Hematopoietic multipotent progenitor cell treated with erythropoietin and hydrocortisone succinate and interleukin-3 and kit ligand, for 4 days (in vitro differentiated cells): ENCODE measurements around the gene TASP1.
"Not testable (repeated sequence)": the region's sequence is repeated elsewhere in the genome, so short reads cannot be mapped to it uniquely, and the experiment has no call there.

Experiments
- DNase-seq: peaks from one replicate; pipeline ENCODE4 v3.0.0-alpha.2; 2015

The TASP1 gene

DNA sequence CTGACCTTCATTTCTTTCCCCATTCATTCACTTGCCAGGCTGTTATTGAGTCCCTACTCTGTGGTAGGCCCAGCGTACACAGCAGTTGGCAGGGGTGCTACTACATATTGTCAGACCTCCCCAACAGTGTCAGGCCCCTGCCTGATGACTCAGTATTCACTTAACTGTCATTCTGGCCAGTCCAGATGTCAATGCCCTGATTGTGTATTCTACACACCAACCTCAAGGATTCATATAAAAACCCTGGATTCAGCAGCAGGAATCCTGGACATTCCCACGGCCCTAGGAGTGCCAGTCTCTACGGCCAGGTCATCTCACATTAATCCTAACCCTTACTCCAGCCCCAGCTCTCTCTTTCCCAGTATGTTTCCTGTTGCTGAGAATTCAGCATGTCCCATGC lies 151.5 kb downstream of the TASP1 start:
- no peak for DNase-seq

DNA sequence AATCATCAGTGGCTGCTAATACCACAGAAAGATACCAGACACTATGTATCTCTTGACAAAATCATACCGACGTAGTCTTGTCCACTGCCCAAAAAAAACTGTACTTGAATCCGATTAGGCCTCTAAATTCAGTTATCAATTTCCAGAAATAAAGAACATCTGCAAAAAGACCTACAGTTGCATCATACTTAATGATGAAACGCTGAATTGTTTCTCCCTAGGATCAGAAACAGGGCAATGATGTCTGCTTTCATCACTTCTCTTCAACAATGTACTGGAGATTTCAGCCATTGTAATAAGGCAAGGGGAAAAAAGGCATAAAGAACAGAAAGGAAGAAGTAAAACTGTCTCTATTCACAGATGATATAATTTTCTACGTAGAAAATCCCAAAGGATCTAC lies 152.0 kb downstream of the TASP1 start:
- no peak for DNase-seq

DNA sequence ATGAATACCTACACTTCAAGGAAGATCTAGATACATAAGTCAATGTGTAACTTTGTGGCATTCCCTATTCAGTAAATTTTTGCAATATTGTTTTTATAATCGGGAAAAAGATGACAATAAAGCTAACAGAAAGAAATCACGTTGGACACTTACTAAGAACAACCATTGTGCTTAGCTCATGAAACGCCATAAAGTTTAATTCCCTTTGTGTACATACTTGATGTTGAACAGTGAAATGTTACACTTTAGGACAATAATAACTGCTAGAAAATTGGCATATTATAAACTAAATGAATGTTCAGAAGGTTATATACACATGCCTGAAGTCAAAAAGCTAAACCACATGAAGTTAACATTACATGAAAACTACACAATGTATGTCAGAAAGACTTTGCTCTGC lies 153.2 kb downstream of the TASP1 start:
- no peak for DNase-seq

DNA sequence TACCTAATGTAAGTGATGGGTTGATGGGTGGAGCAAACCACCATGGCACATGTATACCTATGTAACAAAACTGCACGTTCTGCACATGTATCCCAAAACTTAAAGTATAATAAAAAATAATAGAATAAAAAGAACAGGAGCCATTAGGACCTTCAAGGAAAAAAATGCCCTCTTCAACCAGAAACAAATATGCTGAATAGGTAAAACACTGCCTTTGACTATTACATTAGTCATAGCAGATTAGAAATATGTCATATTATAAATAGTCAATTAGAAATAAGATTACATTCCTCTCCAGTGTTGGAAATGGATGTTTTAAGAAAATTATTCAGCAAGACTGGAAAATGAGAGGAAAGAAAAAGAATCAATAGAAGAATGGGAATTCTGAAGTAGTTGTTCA lies 153.7 kb downstream of the TASP1 start:
- not testable (repeated sequence) for DNase-seq

DNA sequence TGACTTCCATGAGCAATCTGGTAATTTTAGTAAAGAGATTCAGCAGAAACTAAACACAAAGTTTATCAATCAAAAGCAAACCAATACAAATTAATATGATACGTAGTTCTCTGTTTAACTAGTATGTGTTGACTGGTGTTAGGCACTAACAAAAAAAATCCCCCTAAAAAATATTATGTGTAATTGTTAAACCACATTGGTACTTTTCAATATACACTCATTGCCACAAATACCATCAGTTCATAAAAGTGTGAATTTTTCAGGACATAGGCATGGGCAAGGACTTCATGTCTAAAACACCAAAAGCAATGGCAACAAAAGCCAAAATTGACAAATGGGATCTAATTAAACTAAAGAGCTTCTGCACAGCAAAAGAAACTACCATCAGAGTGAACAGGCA lies 155.3 kb downstream of the TASP1 start:
- not testable (repeated sequence) for DNase-seq

DNA sequence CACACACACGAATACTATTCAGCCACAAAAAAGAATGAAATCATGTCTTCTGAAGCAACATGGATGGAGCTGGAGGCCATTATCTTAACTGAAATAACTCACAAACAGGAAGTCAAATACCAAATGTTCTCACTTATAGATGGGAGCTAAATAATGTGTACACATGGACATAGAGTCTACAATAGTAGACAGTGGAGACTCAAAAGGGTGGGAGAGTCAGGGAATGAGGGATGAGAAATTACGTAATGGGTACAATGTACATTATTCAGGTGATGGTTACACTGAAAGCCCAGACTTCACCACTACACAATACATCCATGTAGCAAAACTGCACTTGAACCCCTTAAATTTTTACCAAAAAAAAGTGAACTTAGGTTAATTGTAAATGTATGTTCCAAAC lies 160.4 kb downstream of the TASP1 start:
- no peak for DNase-seq

DNA sequence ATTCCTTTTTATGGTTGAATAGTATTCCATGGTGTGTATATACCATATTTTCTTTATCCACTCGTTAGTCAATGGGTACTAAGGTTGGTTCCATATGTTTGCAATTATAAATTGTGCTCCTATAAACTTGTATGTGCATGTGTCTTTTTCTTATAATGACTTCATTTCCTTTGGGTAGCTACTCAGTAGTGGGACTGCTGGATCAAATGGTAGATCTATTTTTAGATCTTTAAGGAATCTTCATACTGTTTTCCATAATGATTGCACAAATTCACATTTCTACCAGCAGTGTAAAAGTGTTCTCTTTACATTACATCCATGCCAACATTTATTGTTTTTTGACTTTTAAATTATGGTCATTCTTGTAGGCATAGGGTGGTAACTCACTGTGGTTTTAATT lies 164.3 kb downstream of the TASP1 start:
- DNase-seq: no peak

DNA sequence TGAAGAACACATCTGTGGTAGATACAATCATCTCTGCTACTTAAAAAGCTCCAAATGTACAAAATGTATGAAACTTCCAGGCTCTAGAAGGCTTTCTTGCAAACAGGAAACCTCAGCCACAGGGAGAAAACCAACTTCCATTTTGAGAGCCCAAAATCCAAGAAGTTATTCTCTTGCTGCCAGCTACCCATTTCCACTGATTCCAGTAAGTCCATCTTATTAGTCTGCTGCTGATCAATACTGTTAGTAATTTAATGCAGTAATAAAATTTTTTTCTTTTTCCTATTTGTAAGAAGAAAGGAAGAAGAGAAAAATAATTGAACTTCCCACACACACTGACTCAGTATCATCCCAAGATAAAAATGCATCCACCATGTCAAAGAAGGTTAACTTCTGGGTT lies 169.5 kb downstream of the TASP1 start:
- no peak for DNase-seq

DNA sequence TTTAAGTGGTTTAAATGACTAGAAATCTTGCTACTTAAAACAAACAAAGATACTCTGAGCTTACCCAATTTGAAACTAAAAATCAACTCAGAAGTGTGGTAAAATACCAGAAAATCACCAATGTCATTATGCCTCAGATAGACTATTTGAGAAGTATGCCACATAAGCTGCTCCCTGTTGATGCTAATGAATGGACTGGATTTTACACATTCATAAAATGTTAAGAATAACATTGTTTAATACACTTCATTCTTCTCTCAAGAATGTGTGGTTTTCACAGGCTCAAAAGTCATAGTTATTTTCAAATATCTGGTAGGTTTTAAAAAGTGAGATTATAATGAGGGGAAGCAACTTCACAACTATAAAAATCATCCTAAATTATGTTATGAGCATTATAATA lies 170.6 kb downstream of the TASP1 start:
- no peak for DNase-seq

DNA sequence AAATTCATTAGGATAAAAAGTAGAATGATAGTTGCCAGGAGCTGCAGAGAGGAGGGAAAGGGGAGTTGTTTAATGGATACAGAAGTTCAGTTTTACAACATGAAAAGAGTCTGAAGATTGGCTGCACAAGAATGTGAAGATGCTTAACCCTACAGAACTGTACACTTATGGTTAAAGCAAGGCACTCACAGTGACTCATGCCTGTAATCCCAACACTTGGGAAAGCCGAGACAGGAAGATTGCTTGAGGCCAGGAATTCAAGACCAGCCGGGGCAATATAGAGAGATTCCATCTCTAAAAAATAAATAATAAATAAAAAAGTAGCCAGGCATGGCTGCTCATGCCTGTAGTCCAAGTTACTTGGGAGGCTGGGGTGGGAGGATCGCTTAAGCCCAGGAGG lies 174.0 kb downstream of the TASP1 start:
- DNase-seq: no peak

DNA sequence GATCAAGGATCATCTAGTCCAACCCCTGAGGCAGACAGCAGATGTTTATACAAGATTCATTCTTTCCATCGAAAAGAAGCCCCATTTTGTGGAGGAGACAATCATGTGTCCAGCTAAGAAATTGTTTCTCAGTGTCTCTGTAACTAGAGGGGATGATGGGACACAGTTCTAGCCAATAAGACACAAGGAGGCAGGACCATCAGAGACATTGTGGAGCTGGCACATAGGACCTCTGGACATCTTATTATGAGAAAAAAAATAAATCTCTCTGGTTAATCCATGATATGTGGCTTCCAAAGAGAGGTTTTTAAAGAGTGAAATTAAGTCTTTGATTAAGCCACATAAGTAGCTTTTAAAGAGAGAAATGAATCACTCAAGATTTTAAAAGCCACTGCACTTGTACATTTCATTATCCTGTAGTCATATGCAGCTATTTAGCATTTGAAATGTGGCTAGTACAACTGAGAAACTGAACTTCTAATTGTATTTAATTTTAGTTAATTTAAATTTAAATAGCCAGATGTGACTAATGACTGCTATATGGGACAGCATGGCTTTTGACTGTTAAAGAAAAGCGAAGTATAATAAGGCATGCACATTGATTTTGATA lies 176.8 kb downstream of the TASP1 start:
- DNase-seq: no peak

DNA sequence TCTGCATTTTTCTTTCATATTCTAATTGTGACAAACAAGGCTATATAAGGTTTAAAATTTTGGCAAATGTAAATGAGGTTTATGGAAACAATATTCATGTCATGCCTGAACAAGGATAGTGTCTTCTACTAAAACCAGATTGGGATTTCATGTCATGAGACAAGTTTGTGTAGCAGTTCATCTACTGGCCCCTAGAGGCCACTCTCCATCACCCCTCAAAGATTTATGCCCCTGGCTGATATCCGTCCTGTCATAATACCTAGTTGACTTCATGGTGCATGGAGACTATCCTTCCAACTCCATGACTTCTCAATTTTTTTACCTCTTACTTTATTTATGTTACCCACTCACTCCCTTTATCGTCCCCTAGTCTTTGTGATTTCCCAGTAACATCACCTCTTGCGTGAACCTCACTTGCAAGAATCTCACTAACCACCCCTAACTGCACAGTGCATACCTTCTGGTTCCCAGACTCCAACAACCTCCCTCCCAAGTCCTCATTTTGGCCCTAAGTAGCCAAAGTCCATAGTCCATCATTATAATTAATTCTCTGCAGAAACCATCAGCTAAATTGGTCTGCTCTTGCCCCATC lies 179.8 kb downstream of the TASP1 start:
- DNase-seq: peak; percentile 64

DNA sequence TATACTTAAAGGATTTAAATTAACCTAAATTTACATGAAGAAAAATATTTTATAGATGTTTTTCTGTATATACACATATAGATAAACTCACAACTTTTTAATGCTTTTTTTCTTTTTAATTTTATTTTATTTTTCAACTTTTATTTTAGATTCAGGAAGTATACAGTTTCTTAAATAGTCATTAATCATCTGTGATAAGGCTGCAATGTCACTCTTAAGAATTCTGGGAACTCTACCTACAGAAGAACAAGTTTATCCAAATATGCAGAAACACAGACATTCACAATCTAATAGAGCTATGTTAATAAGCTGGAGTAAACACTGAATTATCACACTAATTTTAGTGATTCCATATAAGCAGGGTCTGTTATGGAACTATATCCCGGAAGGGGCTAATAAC lies 181.2 kb downstream of the TASP1 start:
- no peak for DNase-seq

DNA sequence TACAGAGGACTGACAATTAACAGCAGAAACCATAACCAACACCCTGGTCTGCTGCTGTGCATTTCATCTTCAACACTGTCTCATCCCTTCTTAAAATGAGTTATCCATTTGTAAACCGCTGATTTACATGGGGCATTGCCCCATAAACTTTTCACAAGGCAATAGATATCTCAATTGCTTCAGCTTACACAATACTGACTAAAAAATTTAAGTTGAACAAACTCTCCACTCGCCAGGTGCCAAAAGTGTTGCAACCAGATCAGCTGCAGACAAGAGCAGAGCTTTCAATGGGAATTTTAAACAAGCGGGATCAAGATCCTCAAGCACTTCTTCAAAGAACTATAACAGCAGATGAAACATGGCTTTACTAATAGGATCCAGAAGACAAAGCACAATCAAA lies 183.0 kb downstream of the TASP1 start:
- no peak for DNase-seq

DNA sequence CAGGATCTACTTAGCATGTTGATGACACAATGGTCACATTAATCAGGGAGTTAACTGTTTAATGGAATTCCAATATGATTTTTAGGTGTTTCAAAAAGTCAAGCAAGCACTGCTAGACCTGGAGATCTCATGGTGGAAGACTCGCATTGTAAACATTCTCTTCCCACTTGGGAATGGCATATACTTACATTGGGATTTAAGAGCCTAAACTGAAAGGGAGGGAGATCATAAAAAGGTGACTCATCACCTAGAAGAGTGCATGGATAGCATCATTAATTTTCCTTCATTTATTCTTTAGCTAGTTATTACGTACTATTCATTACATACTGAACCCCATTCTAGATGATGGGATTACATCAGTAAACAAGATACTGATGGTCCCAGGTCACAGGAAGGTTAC lies 185.4 kb downstream of the TASP1 start:
- DNase-seq: no peak

DNA sequence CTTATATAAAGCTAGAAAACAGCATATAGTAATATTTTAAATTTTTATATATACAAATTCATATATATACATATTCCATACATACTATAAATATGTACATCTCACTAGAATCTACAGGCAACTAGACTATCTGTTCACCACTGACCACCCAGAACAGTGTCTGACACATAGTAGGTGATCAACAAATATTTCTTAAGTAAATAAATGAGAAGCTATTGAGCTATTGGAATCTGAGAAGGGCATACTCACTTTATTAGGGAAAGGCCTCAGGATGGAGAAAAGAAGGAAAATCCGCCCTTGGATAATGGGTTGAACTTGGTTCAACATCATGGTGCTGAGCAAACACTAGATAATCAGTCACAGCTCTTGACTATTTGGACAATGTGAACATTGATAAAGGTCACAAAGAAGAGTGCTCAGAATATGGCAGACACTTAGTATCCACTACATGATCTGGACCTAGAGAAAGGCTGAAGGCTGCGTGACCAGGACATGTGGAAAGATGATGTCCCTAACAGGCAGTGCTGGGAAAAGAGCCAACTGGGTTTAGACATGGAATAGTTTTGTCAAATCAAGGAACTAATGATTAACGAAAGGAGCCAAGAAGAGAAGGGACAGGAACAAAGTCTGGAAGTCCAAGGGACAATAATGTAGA lies 186.1 kb downstream of the TASP1 start:
- DNase-seq: no peak

DNA sequence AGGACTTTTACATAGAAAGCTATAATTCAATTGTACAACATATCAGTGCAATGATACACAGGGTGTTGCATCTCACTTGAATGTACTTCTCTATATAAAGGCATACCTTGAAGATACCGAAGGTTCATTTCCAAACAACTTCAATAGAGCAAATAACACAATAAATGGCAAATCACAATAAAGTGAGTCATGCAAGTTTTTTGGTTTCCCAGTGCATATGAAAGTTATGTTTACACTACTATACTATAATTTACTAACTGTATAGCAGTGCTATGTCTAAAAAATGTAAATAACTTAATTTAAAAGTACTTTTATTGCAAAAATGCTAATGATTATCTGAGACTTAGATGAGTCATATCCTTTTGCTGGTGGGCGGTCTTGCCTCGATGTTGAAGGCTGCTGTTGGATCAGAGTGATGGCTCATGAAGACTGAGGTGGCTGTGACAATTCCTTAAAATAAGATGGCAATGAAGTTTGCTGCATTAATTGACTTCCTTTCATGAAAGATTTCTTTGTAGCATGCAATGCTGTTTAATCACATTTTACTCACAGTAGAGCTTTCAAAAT lies 188.8 kb downstream of the TASP1 start:
- no peak for DNase-seq

DNA sequence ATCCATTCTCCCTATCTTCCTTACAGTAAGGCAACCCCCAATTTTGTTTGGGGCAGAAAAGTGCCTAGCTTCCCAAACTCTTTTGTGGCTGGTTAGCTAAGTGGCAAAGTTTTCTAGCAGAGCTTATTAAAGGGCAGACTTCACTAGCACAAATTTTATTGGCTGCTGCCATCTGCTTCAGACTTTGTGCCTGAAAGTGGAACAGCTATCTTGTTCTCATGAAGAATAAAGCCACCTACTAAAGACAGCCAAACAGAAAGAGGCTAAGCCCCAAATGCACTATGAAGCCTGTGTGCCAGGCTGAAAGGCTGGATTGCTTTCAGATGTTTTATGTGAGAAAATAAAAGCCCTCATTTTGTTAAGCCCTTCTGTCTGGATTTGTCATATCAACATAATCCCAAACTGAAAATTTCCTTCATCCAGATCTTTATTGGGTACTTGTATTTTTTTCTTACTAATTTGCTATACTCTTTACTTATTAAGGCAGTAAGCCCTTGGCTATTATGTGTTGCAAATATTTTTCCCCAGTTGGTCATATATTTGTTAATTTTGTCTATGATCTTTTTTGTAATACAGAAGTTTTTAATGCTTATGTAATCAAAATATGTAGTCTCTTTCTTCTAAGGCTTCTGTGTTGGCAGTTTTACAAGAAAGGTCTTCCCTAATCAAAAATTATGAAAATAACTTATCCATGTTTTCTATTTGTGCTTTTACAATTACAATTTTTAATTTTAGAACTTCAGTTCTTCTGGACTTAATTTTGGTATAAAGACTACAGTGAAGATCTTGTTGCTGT lies 191.1 kb downstream of the TASP1 start:
- no peak for DNase-seq

DNA sequence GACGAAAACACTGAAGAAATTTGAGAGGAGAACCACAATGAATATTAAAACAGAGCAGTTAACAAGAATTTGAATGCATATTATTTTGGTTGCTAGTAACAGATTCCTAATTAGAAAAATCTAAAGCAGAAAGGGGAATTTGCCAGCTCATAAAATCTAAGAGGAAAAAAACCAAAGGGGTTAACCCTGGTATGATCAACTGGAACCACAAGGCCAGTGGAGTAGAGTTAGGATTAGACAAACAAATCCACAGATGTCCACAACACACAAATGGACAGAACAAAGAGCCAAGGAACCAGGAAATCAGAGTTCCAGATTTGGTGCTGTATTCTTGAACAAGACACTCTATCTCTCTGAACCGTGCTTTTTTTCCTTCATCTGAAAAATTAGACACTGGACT lies 195.0 kb downstream of the TASP1 start:
- DNase-seq: no peak

DNA sequence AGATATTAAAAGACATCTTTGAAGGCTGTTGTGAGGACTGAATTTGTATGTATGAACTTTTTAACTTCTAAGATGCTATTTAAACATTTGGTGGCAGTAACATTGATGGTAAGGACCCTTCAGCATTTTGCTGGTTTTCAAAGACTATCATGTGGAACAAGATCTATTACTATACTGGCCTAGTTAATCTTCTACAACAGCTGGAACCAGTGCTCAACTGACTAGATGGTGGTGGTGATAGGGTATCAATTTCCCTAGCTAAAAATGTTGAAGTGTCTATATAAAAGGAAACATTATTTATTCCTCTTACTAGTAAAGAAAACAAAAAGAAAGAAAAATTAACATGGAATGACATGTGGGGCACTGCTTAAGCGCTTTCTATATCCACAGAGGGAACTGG lies 195.7 kb downstream of the TASP1 start:
- peak; percentile 45 for DNase-seq

DNA sequence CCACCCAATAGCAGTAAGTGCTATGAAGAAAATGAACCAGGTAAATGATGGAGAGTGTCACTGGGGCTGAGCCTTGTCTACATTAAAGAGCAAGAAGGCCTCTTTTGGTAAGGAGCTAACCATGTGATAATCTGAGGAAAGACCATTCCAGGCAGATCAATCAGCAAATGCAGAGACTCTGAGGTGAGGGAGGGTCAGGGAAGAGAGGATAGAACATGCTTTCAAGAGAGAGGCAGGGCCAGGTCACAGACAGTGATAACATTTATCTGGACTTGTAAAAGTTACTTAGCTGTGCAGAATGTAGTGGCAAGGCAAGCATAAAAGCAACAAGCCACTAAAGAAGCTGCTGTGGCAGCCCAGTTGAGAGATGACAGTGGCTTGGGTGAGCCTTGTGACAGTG lies 197.3 kb downstream of the TASP1 start:
- DNase-seq: peak; percentile 9

DNA sequence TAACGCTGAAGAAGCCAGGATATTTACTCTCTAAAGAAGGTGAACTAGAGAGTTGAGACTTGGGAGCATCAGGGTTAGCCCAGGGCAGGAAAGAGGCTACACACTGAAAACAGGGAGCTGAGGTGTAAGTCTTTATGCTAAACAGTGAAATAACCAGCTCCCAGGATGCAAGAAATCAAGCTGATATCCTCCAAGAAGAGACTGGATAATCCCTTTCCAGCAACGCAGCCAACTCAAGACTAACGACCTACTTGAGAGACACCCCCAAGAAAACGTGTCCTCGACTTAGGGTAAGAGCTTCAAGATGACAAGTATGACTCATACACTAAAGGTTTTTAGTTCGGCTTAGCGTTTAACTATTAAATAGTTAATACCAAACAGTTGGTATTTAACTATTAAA lies 202.2 kb downstream of the TASP1 start:
- DNase-seq: no peak

DNA sequence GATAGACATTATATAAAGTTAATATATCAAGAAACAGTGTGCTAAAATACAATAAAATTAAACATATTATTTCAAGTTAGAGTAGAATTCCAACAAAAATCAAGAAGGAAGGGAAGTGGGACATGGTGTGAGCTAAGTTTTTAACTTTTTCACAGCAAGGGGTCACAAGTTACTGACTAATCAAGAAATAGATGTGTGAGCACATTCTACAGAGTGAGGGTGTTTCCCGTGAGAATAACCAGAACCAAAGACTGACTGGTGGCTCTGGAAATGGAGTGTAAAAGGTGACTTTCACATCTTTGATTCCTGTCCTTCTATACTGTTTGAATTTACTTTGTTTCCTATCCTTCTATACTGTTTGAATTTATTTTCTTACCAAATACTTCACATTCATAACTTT lies 206.6 kb downstream of the TASP1 start:
- no peak for DNase-seq
